ENCODE results near the gene TXNDC8. TPM values are rescaled to one million over a fixed set of nuclear protein-coding genes. Genes with fewer than 3 reads are reported as not detected.

TXNDC8 gene
- total RNA-seq, 1 experiment from 2014 or later: not detected

DNA sequence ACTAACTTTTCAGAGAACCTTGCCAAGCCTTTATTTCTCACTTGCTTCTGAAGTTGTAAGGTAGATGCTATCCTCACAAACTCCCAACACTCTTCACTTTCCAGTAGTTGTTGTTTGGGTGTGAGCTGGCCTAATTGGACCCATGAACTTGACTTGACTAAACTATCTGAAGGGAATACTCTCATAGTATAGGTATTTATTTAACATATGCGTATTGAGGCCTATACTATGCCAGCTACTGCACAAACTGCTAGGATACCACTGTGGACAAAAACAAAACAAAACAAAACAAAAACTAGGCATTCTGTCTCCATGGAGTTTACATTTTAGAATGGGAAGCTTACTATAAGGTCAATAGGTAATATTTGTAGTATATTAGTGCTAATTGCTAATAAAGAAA, 1.3 kb downstream of the TXNDC8 start:
- H3K9me3 Mint-ChIP-seq (ENCODE audit: unreplicated experiment): no peaks in the 10 kb centered on the region
- POLR2A ChIA-PET: no interaction called here
- Histone ChIP-seq H3K9me3 (no peaks in the 10 kb centered on the region), H3K4me3 (ENCODE audit: low read depth, low read length) (no peak overlapping the region), H3K36me3 (ENCODE audit: control insufficient read depth, insufficient read depth, low read length) (no peaks in the 10 kb centered on the region), H3K27me3 (replicated peaks; ENCODE audit: control insufficient read depth, insufficient read depth, low read length) (no peaks in the 10 kb centered on the region), H3K4me1 (no peaks in the 10 kb centered on the region; the same call in 1 of the 2 replicates)
- no peaks in the 10 kb centered on the region for H3K36me3 Mint-ChIP-seq (ENCODE audit: insufficient read depth, unreplicated experiment)
- no TSS peak for BruUV-seq (replicated peaks)
- TF ChIP-seq, protein P1, sequence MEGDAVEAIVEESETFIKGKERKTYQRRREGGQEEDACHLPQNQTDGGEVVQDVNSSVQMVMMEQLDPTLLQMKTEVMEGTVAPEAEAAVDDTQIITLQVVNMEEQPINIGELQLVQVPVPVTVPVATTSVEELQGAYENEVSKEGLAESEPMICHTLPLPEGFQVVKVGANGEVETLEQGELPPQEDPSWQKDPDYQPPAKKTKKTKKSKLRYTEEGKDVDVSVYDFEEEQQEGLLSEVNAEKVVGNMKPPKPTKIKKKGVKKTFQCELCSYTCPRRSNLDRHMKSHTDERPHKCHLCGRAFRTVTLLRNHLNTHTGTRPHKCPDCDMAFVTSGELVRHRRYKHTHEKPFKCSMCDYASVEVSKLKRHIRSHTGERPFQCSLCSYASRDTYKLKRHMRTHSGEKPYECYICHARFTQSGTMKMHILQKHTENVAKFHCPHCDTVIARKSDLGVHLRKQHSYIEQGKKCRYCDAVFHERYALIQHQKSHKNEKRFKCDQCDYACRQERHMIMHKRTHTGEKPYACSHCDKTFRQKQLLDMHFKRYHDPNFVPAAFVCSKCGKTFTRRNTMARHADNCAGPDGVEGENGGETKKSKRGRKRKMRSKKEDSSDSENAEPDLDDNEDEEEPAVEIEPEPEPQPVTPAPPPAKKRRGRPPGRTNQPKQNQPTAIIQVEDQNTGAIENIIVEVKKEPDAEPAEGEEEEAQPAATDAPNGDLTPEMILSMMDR (IDR thresholded peaks at IDR 0.05; ENCODE audit: insufficient read depth in 1 of 2, low read depth in 1 of 2, low read length in 1 of 2, severe bottlenecking in 1 of 2, unreplicated experiment in 1 of 2): no peak
- CTCF ChIA-PET: no interaction called here
- no peak for DNase-seq
- H3K27ac Mint-ChIP-seq (ENCODE audit: unreplicated experiment): peak overlapping the region; percentile 10
- intact Hi-C loops (cut with micrococcal nuclease; ENCODE audit: unreplicated experiment): no loop called here
- no peaks in the 10 kb centered on the region for H3K27me3 Mint-ChIP-seq (ENCODE audit: insufficient read depth, unreplicated experiment)
- H3K4me3 Mint-ChIP-seq (ENCODE audit: unreplicated experiment): no peak overlapping the region
- H3K4me1 Mint-ChIP-seq (ENCODE audit: low read depth, unreplicated experiment): no peaks in the 10 kb centered on the region

DNA sequence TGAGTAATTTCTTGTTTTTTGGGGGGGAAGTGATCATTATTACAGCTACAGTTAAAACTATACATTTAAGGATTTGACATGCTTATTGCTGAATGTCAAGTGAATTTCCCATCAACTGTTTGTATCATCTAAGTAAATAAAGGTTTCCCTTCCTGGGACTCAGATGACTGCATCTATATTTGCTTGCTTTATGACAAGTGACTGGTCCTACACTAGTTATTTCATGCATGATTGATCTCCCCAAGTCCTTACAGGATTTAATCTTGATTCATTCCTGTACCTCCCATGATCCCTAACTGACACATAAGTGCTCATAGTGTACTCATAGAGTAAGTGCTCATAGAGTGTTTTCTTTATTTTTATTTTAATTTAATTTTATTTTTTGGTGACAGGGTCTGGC, 2.8 kb downstream of the TXNDC8 start:
- Histone ChIP-seq H3K27me3 (replicated peaks; ENCODE audit: control insufficient read depth, insufficient read depth, low read length) (no peaks in the 10 kb centered on the region), H3K4me1 (no peaks in the 10 kb centered on the region; the same call in 1 of the 2 replicates), H3K9me3 (no peaks in the 10 kb centered on the region), H3K4me3 (ENCODE audit: low read depth, low read length) (no peak overlapping the region), H3K36me3 (ENCODE audit: control insufficient read depth, insufficient read depth, low read length) (no peaks in the 10 kb centered on the region)
- ChIA-PET CTCF (no interaction called here), POLR2A (no interaction called here)
- Mint-ChIP-seq H3K27me3 (ENCODE audit: insufficient read depth, unreplicated experiment) (no peaks in the 10 kb centered on the region), H3K9me3 (ENCODE audit: unreplicated experiment) (no peaks in the 10 kb centered on the region), H3K4me3 (ENCODE audit: unreplicated experiment) (no peak overlapping the region), H3K4me1 (ENCODE audit: low read depth, unreplicated experiment) (no peaks in the 10 kb centered on the region), H3K27ac (ENCODE audit: unreplicated experiment) (no peak overlapping the region), H3K36me3 (ENCODE audit: insufficient read depth, unreplicated experiment) (no peaks in the 10 kb centered on the region)
- BruUV-seq (replicated peaks): no TSS peak
- intact Hi-C loops (cut with micrococcal nuclease; ENCODE audit: unreplicated experiment): no loop called here
- DNase-seq: no peak
- TF ChIP-seq, protein P1 (IDR thresholded peaks at IDR 0.05; ENCODE audit: insufficient read depth in 1 of 2, low read depth in 1 of 2, low read length in 1 of 2, severe bottlenecking in 1 of 2, unreplicated experiment in 1 of 2): no peak

DNA sequence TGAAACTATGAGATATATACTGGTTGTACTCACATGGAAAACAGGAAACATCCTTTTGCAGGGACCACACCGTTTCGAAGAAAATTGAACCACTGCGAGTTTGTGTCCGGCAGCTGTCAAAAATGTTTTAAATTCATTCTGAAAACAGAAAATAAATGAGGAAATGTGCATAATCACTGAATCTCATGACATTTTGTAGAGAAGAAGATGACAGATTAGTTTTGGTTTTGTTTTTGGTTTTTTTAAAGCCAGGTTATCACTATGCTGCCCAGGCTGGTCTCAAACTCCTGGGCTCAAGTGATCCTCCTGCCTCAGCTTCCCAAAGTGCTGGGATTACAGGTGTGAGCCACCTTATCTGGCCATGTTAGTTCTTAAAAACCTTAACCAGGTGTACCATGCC, 3.5 kb downstream of the TXNDC8 start:
- DNase-seq: no peak
- H3K36me3 ChIP-seq (ENCODE audit: control insufficient read depth, insufficient read depth, low read length): no peaks in the 10 kb centered on the region
- no peaks in the 10 kb centered on the region for H3K27me3 ChIP-seq (replicated peaks; ENCODE audit: control insufficient read depth, insufficient read depth, low read length)
- Mint-ChIP-seq H3K27ac (ENCODE audit: unreplicated experiment) (no peak overlapping the region), H3K4me1 (ENCODE audit: low read depth, unreplicated experiment) (no peaks in the 10 kb centered on the region), H3K9me3 (ENCODE audit: unreplicated experiment) (no peaks in the 10 kb centered on the region), H3K27me3 (ENCODE audit: insufficient read depth, unreplicated experiment) (no peaks in the 10 kb centered on the region), H3K4me3 (ENCODE audit: unreplicated experiment) (no peak overlapping the region), H3K36me3 (ENCODE audit: insufficient read depth, unreplicated experiment) (no peaks in the 10 kb centered on the region)
- no TSS peak for BruUV-seq (replicated peaks)
- ChIA-PET CTCF (no interaction called here), POLR2A (no interaction called here)
- intact Hi-C loops (cut with micrococcal nuclease; ENCODE audit: unreplicated experiment): no loop called here
- no peaks in the 10 kb centered on the region; the same call in 1 of the 2 replicates for H3K4me1 ChIP-seq
- no peak overlapping the region for H3K4me3 ChIP-seq (ENCODE audit: low read depth, low read length)
- H3K9me3 ChIP-seq: no peaks in the 10 kb centered on the region
- TF ChIP-seq, protein P1 (IDR thresholded peaks at IDR 0.05; ENCODE audit: insufficient read depth in 1 of 2, low read depth in 1 of 2, low read length in 1 of 2, severe bottlenecking in 1 of 2, unreplicated experiment in 1 of 2): no peak

All from Caco-2 (cell line).